Endodermal cell (in vitro differentiated cells): ENCODE measurements around the gene UGT1A10. TPM values are rescaled to one million over a fixed set of nuclear protein-coding genes. Genes with fewer than 3 reads are reported as not detected.

Experiments used
- DNase-seq: peaks from one replicate; pipeline ENCODE4 v3.0.0-alpha.2; 2017
- H3K27ac ChIP-seq: 2 replicates; pipeline ENCODE4 v1.5.1; 2013; ENCODE audit warnings: mild to moderate bottlenecking, low read depth, low read length, moderate library complexity
- H3K27me3 ChIP-seq: 2 replicates; pipeline ENCODE4 v1.6.1; 2013; ENCODE audit warnings: mild to moderate bottlenecking, low read length, moderate library complexity; ENCODE audit not compliant: insufficient read depth, control insufficient read depth, poor library complexity, severe bottlenecking
- H3K36me3 ChIP-seq: 2 replicates; pipeline ENCODE4 v1.7.0; 2013; ENCODE audit warnings: mild to moderate bottlenecking, low read length, moderate library complexity; ENCODE audit not compliant: control insufficient read depth, insufficient read depth
- H3K4me1 ChIP-seq: one replicate; pipeline ENCODE4 v1.7.0; 2013; ENCODE audit warnings: low read length; ENCODE audit not compliant: control insufficient read depth, insufficient read depth
- H3K4me3 ChIP-seq: 2 replicates; pipeline ENCODE4 v1.5.1; 2013; ENCODE audit warnings: mild to moderate bottlenecking, low read length, moderate library complexity
- H3K9ac ChIP-seq: 2 replicates; pipeline ENCODE4 v1.6.1; 2013; ENCODE audit warnings: mild to moderate bottlenecking, low read length, moderate library complexity; ENCODE audit not compliant: poor library complexity, severe bottlenecking; ENCODE audit errors: extremely low read depth
- H3K9me3 ChIP-seq: 2 replicates; pipeline ENCODE4 v1.6.1; 2013; ENCODE audit warnings: mild to moderate bottlenecking, low read length, moderate library complexity; ENCODE audit not compliant: control insufficient read depth
- H3K27ac Mint-ChIP-seq: 2 replicates; pipeline ENCODE4 v1.8.0; 2020; ENCODE audit warnings: mixed read lengths
- H3K27me3 Mint-ChIP-seq: 2 replicates; pipeline ENCODE4 v1.8.0; 2021; ENCODE audit warnings: mild to moderate bottlenecking, mixed read lengths; ENCODE audit not compliant: insufficient read depth
- H3K36me3 Mint-ChIP-seq: 2 replicates; pipeline ENCODE4 v1.8.0; 2020; ENCODE audit warnings: low read depth, mixed read lengths
- H3K4me1 Mint-ChIP-seq: 2 replicates; pipeline ENCODE4 v1.8.0; 2020; ENCODE audit warnings: mixed read lengths
- H3K4me3 Mint-ChIP-seq: 2 replicates; pipeline ENCODE4 v1.8.0; 2020; ENCODE audit warnings: mild to moderate bottlenecking, moderate library complexity, mixed read lengths
- H3K9me3 Mint-ChIP-seq: 2 replicates; pipeline ENCODE4 v1.8.0; 2020; ENCODE audit warnings: mild to moderate bottlenecking, mixed read lengths
- CTCF ChIP-seq: fragments of 200-600 bp; sonication (generic); conservative IDR thresholded peaks from 2 replicates; pipeline ENCODE4 v1.5.0; 2021; ENCODE audit warnings: antibody characterized with exemption, mild to moderate bottlenecking
- WGBS, 2 experiments: methylation state at CpG; one replicate each; pipeline versions ENCODE4 v1.1.5 to v1.1.7; 2013; ENCODE audit warnings: missing lambda C conversion rate in 2 of 2, mixed read lengths in 1 of 2; ENCODE audit not compliant: insufficient coverage in 1 of 2, insufficient read length in 1 of 2; 5-methylcytosine and 5-hydroxymethylcytosine counted together
- total RNA-seq, 2 donors: library from RNA; stranded (reverse); fragmentation: NEBNext Ultra II Directional in 1 of 2; extraction: Animal tissue kit (Norgen Biotek cat#: 25700) in 1 of 2; gene quantifications; 2 replicates in 1 of 2; 3 replicates in 1 of 2; pipeline ENCODE4 v1.2.1, GENCODE V29; 2021

The UGT1A10 gene
- total RNA-seq, 2 donors from 2014 or later: 0.13 TPM; not detected in 1

DNA sequence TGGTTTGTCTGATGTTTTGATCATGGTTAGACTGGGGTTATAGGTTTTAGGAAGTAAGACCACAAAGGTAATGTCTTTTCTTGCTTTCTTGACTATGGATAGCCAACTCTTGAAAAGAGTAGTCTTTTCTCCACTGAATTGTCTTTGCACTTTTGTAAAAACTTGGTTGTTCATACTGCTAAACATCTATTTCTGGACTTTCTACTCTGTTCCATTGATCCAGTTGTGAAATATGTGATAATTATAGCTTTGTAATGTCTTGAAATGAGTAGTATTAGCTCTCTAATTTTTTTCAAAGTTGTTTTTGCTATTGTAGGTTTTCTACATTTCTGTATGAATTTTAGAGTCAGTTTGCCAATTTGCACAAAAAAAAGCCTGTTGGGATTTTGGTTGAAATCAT lies 22.4 kb downstream of the UGT1A10 start:
- H3K27ac Mint-ChIP-seq: no peak overlapping the region
- no peak for TF ChIP-seq CTCF
- H3K27me3 Mint-ChIP-seq: peaks cover 7% of the 10 kb centered on the region
- H3K27me3 ChIP-seq: peaks cover 14% of the 10 kb centered on the region
- H3K9me3 ChIP-seq: no peaks in the 10 kb centered on the region
- no peaks in the 10 kb centered on the region for H3K4me1 ChIP-seq
- no peak overlapping the region for H3K27ac ChIP-seq
- no peaks in the 10 kb centered on the region for H3K36me3 Mint-ChIP-seq
- H3K4me3 Mint-ChIP-seq: no peak overlapping the region
- no peaks in the 10 kb centered on the region for H3K4me1 Mint-ChIP-seq
- H3K4me3 ChIP-seq: no peak overlapping the region
- H3K9ac ChIP-seq: no peak overlapping the region
- no peaks in the 10 kb centered on the region for H3K36me3 ChIP-seq
- DNase-seq: no peak
- H3K9me3 Mint-ChIP-seq: peaks cover 3% of the 10 kb centered on the region

- Mint-ChIP-seq H3K36me3 (no peaks in the 10 kb centered on the region), H3K27ac (no peak overlapping the region), H3K27me3 (peaks cover 12% of the 10 kb centered on the region), H3K4me1 (no peaks in the 10 kb centered on the region), H3K4me3 (no peak overlapping the region), H3K9me3 (peaks cover 7% of the 10 kb centered on the region)
- no peak for DNase-seq
- Histone ChIP-seq H3K27ac (no peak overlapping the region), H3K4me1 (no peaks in the 10 kb centered on the region), H3K36me3 (no peaks in the 10 kb centered on the region), H3K9ac (no peak overlapping the region), H3K9me3 (no peaks in the 10 kb centered on the region), H3K4me3 (no peak overlapping the region), H3K27me3 (peaks cover 14% of the 10 kb centered on the region)
- 61 to 100% methylated on average over 1 of the region's 1 CpG for WGBS, 2 experiments
- TF ChIP-seq CTCF: no peak
Measured at GRCh38 chr2:233663911-233664310, 27.7 kb downstream of the UGT1A10 start.

DNA sequence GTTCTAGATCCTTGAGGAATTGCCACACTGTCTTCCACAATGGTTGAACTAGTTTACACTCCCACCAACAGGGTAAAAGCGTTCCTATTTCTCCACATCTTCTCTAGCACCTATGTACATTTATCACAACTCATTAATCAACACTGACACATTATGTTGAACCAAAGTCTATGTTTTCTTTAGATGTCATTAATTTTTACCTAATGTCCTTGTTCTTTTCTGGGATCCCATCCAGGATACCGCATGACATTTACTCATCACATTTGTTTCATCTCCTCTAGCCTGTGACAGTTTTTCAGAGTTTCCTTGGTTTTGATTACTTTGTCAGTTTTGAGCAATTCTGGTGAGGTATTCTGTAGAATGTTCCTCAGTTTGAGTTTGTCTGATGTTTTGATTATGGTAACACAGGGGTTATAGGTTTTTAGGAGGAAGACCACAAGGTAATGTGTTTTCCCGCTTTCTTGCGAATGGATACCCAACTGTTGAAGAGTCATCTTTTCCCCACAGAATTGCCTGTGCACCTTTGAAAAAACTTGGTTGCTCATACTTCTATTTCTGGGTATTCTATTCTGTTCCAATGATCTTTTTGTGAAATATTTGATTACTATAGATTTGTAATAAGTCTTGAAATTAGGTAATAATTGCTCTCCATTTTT lies 32.5 kb downstream of the UGT1A10 start:
- Mint-ChIP-seq H3K4me3 (no peak overlapping the region), H3K27me3 (peaks cover 12% of the 10 kb centered on the region), H3K27ac (no peak overlapping the region), H3K36me3 (no peaks in the 10 kb centered on the region), H3K9me3 (peaks cover 4% of the 10 kb centered on the region), H3K4me1 (no peaks in the 10 kb centered on the region)
- no peak overlapping the region for H3K27ac ChIP-seq
- H3K9me3 ChIP-seq: no peaks in the 10 kb centered on the region
- H3K4me1 ChIP-seq: no peaks in the 10 kb centered on the region
- no peaks in the 10 kb centered on the region for H3K36me3 ChIP-seq
- no peak overlapping the region for H3K4me3 ChIP-seq
- no peak overlapping the region for H3K9ac ChIP-seq
- no peaks in the 10 kb centered on the region for H3K27me3 ChIP-seq
- no peak for TF ChIP-seq CTCF
- DNase-seq: no peak
- 92 to 100% methylated on average over 1 to 4 of the region's 4 CpGs for WGBS, 2 experiments
